Aorta (tissue), 5 donors: ENCODE results near the gene CDKL1. TPM values are rescaled to one million over a fixed set of nuclear protein-coding genes. Genes with fewer than 3 reads are reported as not detected.

Source experiments
- ATAC-seq: fragments of 200-7000 bp; cut with Tn5 transposase; one replicate; pipeline ENCODE4 v1.9.1; 2022; ENCODE audit warnings: moderate library complexity; ENCODE audit not compliant: low FRiP score
- DNase-seq, 2 donors: peaks; one replicate each; pipeline ENCODE4 v3.0.0-alpha.2; 2020
- H3K27ac ChIP-seq, 2 donors: one replicate each; pipeline ENCODE4 v1.5.1; 2013; ENCODE audit warnings: low read length in 2 of 2, mild to moderate bottlenecking in 2 of 2, moderate library complexity in 2 of 2, control low read depth in 1 of 2, inconsistent platforms in 1 of 2, low read depth in 1 of 2
- H3K27me3 ChIP-seq, 2 donors: one replicate each; pipeline ENCODE4 v1.6.1; 2013; ENCODE audit warnings: control low read depth in 1 of 2, low read length in 1 of 2, mild to moderate bottlenecking in 1 of 2, moderate library complexity in 1 of 2; ENCODE audit not compliant: insufficient read depth in 2 of 2, control insufficient read depth in 1 of 2
- H3K36me3 ChIP-seq, 2 donors: one replicate each; pipeline ENCODE4 v1.6.1; 2013; ENCODE audit warnings: control low read depth in 1 of 2, low read length in 1 of 2, mild to moderate bottlenecking in 1 of 2; ENCODE audit not compliant: insufficient read depth in 2 of 2, control insufficient read depth in 1 of 2
- H3K4me1 ChIP-seq, 2 donors: one replicate each; pipeline ENCODE4 v1.6.1; 2013; ENCODE audit warnings: low read length in 2 of 2, control low read depth in 1 of 2, mild to moderate bottlenecking in 1 of 2, moderate library complexity in 1 of 2; ENCODE audit not compliant: insufficient read depth in 2 of 2, control insufficient read depth in 1 of 2
- H3K4me3 ChIP-seq, 2 donors: one replicate each; pipeline ENCODE4 v1.5.1; 2013; ENCODE audit warnings: low read length in 2 of 2, control low read depth in 1 of 2, mild to moderate bottlenecking in 1 of 2
- H3K9me3 ChIP-seq: one replicate; pipeline ENCODE4 v1.6.1; 2013; ENCODE audit warnings: mild to moderate bottlenecking, low read length; ENCODE audit not compliant: control insufficient read depth
- WGBS, 2 donors: extraction: QIAGEN DNeasy Blood & Tissue Kit; methylation state at CpG; one replicate each; pipeline ENCODE4 v1.1.7; 2013; 5-methylcytosine and 5-hydroxymethylcytosine counted together
- intact Hi-C, 2 donors: fragments of 100-400 bp; cut with DNase I; formaldehyde crosslinking; loops; one replicate each; pipeline versions ENCODE4 v1.14.2 to v1.15.0; 2022
- long read RNA-seq, 2 donors: library from polyadenylated mRNA; unstranded; transcript quantifications; one replicate each; pipeline ENCODE4 v2.0.0, GENCODE V29; 2020 to 2021
- polyA plus RNA-seq, 2 donors: library from polyadenylated mRNA; stranded (reverse); fragments of 200-250 nt; gene quantifications; one replicate each; pipeline ENCODE4 v1.2.3, GENCODE V29; 2013
- total RNA-seq, 2 donors: library from RNA; stranded (reverse); fragmentation: NEBNext Ultra II Directional; extraction: Animal tissue kit (Norgen Biotek cat#: 25700); gene quantifications; one replicate each; pipeline ENCODE4 v1.2.1, GENCODE V29; 2021
- donor health status: healthy with polysubstance abuse.
- donor health status: Bipolar disorder and iron deficiency.
- donor health status: DM: no; HTN: no; CAD: no.
- donor health status: DM: no; HTN: no; CAD: no.
- donor health status: DM: yes; HTN: yes; CAD: no.

CDKL1 gene
- total RNA-seq: 1 to 10 TPM; 8.8 to 9.7 TPM
- 1 to 10 TPM; 1.6 to 2.0 TPM for polyA plus RNA-seq
- long read RNA-seq, donor 1, partial matches to known transcripts: 0 of 5 reads
- long read RNA-seq, donor 1, other reads (novel, unspliced or antisense): 5 of 5 reads
- long read RNA-seq, donor 2, partial matches to known transcripts: 0 of 8 reads
- long read RNA-seq, donor 2, other reads (novel, unspliced or antisense): 7 of 8 reads

DNA sequence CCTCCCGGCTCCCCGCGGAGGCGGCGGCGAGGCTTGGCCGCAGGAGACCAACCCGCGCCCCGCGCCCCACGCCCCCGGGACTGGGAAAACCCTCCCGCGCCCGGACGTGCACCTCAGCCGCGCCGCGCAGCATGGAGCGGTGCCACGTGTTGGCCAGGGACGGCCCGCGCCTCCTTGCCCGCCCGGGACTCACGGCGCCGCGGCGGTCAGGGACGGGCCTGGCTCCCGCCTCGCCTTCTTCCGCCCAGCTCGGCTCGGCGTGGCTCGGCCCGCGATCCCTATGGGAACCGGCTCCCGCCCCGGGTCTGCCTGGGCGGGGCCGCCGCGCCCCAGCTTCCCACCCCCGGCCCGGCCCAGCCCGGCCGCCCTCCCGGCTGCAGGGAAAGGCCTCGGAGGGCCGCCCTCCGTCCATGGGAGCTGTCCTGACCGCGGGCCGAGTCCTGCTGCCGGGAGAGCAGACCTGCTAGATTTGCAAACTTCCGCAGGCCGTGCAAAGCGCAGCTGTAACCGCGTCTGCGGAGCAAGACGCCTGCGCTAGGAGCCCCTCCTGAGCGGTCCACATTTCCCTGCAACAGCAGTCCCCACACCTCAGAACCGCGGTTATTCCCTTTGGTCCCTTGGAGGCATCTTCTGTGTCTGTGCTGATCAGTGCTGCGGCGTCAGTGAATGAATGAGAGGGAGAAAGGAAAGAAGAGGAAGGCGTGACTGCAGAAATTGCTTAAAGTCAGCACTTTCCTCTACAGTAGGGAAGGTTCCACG is at the start of gene CDKL1:
TSS of gene CDKL1 (minus strand) at position 251 of the 759 bp plus-strand sequence. CDS start 1,013 bp downstream, outside the sequence.
- WGBS, 2 donors: 1% methylated on average over 61 to 77 of the region's 77 CpGs
- DNase-seq: peak; percentile 73 to 88

DNA sequence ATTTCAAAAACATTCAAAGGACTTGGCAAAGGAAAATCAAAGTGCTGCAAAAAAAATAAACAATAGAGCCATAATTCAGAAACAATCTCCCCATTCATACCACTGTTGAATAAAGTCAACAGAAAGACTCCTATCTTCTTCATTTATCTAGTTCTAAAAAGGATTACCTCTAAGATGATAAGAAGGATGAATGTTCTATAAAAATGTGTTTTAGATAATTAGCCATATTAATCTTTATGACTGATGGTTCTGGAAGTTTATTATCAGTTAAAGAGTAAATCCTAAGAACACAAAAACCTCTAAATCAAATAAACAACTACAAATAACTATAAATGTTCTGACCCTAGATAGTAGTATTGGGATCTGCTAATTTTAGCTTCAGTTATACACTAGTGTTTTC is 37.8 kb upstream of the CDKL1 start:
- H3K36me3 ChIP-seq: peaks cover 0 to 2% of the 10 kb centered on the region in 2 donors

More for the DNA sequence above, at the start of gene CDKL1:
- Histone ChIP-seq H3K4me1 (peaks cover 0 to 1% of the 10 kb centered on the region in 2 donors), H3K36me3 (no peaks in the 10 kb centered on the region), H3K9me3 (no peaks in the 10 kb centered on the region), H3K27ac (peak within 1 kb of the TSS in 1 of 2 donors; percentile 58), H3K27me3 (peaks cover 0 to 2% of the 10 kb centered on the region in 2 donors), H3K4me3 (peak within 1 kb of the TSS; percentile 87 to 97)
- intact Hi-C loops: no loop called here
- peak; percentile 88 for ATAC-seq

DNA sequence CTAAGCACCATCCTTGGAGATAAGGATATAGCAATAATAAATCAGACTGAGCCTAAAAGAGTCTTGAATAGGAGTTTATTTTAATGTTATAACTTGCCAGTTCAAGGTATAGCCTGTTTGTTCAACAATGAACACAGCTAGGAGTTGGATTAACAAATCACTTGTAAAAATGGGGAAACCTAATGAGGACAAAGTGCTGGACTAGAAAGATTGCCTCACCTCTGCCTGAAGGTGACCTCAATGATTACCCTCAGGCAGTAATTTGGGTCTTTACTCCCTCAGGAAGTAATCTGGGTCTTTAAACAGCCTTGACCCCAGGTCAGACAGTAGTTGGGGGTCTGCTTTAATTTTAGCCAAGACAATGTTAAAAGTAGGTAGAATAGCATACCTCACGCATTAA is 35.5 kb upstream of the CDKL1 start:
- Histone ChIP-seq H3K4me1 (no peaks in the 10 kb centered on the region), H3K27me3 (no peaks in the 10 kb centered on the region), H3K36me3 (peaks cover 0 to 2% of the 10 kb centered on the region in 2 donors), H3K4me3 (no peak overlapping the region), H3K9me3 (no peaks in the 10 kb centered on the region), H3K27ac (no peak overlapping the region)
- DNase-seq (no peak), ATAC-seq (no peak)
- 86 to 95% methylated on average over 1 of the region's 1 CpG for WGBS, 2 donors
- intact Hi-C loops: no loop called here

More for the DNA sequence above, 37.8 kb upstream of the CDKL1 start:
- H3K9me3 ChIP-seq: no peaks in the 10 kb centered on the region
- H3K27ac ChIP-seq: no peak overlapping the region
- no peak overlapping the region for H3K4me3 ChIP-seq
- intact Hi-C loops: no loop called here
- no peaks in the 10 kb centered on the region for H3K4me1 ChIP-seq
- ATAC-seq: no peak
- H3K27me3 ChIP-seq: no peaks in the 10 kb centered on the region
- DNase-seq: no peak

DNA sequence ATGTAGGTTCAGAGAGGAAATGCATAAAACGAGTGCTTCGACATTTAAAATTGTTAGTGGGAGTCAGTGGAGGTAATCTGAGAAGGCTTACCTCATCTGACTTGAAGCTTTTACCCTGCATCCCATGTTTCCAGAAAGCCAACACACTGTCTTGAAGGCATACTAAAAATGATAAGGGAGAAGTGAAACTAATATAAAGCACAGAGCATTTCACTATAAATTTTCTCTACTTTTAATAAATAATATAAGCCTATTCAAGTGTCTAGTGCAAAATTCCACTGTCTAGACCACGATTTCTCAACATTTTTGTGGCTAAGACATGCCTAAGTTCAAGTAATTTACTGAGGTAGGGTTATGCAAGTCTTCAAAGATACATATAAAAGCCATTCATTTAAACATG is 29.1 kb upstream of the CDKL1 start:
- no peak for DNase-seq
- no peaks in the 10 kb centered on the region for H3K9me3 ChIP-seq
- 53 to 61% methylated on average over 3 of the region's 3 CpGs for WGBS, 2 donors
- H3K27me3 ChIP-seq: no peaks in the 10 kb centered on the region
- H3K4me1 ChIP-seq: no peaks in the 10 kb centered on the region
- H3K27ac ChIP-seq: no peak overlapping the region
- ATAC-seq: no peak
- peaks cover 0 to 4% of the 10 kb centered on the region in 2 donors for H3K36me3 ChIP-seq
- intact Hi-C loops: no loop called here
- H3K4me3 ChIP-seq: no peak overlapping the region

DNA sequence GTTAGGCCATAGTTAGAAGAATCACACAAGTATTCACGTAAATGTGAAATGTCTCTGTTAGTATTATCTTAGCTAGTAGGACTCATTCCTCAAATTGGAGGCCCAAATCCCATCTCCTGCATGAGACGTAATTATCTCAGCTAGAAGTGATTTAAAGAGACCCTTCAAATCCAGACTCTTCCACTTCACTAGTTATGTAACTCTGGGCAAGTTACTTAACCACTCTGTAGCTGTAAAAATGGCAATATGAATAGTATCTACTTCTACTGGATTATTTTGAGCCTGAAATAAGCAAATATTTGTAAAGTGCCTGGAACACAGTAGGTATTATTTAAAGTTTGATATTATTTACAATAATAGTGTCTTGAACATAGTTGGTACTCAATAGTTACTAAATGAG is 28.4 kb upstream of the CDKL1 start:
- Histone ChIP-seq H3K4me1 (no peaks in the 10 kb centered on the region), H3K36me3 (peaks cover 2 to 4% of the 10 kb centered on the region in 2 donors)
- no peak for DNase-seq

DNA sequence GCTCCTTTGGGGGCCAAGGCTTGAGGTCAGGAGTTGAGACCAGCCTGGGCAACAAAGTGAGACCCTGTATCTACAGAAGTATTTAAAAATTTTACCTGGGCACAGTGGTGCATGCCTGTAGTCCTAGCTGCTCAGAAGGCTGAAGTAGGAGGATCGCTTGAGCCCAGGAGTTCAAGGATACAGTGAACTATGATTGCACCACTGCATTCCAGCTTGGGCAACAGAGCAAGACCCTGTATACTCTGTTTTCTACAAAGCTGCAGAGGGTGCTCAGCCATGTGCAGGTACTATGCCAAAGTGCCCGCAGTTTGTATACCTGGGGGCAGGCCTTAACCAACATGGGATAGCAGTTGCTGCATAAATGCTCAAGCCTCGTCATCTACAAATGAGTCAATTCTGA is 26.8 kb upstream of the CDKL1 start:
- H3K4me3 ChIP-seq: no peak overlapping the region
- no peak overlapping the region for H3K27ac ChIP-seq
- H3K9me3 ChIP-seq: no peaks in the 10 kb centered on the region
- intact Hi-C loops: no loop called here
- DNase-seq (no peak), ATAC-seq (no peak)
- WGBS, 2 donors: 94 to 98% methylated on average over 3 of the region's 3 CpGs
- no peaks in the 10 kb centered on the region for H3K4me1 ChIP-seq
- no peaks in the 10 kb centered on the region for H3K27me3 ChIP-seq
- peaks cover 2 to 4% of the 10 kb centered on the region in 2 donors for H3K36me3 ChIP-seq

More for the DNA sequence above, 28.4 kb upstream of the CDKL1 start:
- Histone ChIP-seq H3K9me3 (no peaks in the 10 kb centered on the region), H3K27me3 (no peaks in the 10 kb centered on the region), H3K27ac (no peak overlapping the region), H3K4me3 (no peak overlapping the region)
- intact Hi-C loops: no loop called here
- 88 to 89% methylated on average over 2 of the region's 2 CpGs for WGBS, 2 donors
- ATAC-seq: no peak

DNA sequence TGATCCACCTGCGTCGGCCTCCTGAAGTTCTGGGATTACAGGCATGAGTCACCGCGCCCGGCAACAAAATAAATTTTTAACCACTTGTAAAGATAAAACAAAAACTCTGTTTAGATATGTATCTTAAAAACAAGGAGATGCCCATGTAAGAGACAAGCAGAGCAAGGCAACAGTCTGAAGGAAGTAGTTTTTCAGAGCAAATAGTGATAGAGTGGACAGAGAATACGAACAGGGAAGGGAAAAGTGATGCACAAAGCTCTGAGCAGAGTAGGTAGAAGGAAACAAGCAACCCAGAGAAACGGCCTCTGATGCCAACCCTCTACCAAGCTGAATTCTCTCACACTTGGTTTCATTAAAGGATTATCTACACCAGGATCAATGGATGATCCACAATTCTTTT is 24.8 kb upstream of the CDKL1 start:
- Histone ChIP-seq H3K4me1 (no peaks in the 10 kb centered on the region), H3K36me3 (peaks cover 2 to 7% of the 10 kb centered on the region in 2 donors), H3K9me3 (no peaks in the 10 kb centered on the region), H3K27me3 (no peaks in the 10 kb centered on the region), H3K27ac (no peak overlapping the region), H3K4me3 (no peak overlapping the region)
- DNase-seq (no peak), ATAC-seq (no peak)
- intact Hi-C loops: no loop called here
- 93% methylated on average over 7 of the region's 7 CpGs for WGBS, 2 donors

DNA sequence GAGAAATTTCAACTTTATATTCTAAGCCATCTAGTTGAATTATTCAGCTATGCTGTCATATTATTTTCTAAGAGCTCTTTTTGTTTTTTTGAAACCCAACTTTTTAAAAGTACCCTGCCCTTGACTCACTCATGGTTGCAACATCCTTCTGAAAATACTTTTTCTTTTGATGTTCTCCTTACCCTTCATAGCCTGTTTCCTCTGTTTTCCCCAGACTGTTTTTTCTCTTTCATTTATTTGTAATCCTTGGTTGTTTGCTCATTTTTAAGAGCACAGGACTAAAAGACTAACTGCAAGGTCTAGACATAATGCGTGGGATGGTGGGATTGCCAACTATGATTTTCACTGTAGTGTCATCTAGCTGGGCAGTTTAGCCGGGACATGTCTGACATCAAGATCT is 21.2 kb upstream of the CDKL1 start:
- H3K4me3 ChIP-seq: no peak overlapping the region
- H3K27ac ChIP-seq: no peak overlapping the region
- H3K4me1 ChIP-seq: no peaks in the 10 kb centered on the region
- H3K9me3 ChIP-seq: no peaks in the 10 kb centered on the region
- DNase-seq (no peak), ATAC-seq (no peak)
- WGBS, 2 donors: 94 to 97% methylated on average over 2 of the region's 2 CpGs
- intact Hi-C loops: no loop called here
- H3K36me3 ChIP-seq: peaks cover 2 to 8% of the 10 kb centered on the region in 2 donors
- no peaks in the 10 kb centered on the region for H3K27me3 ChIP-seq

DNA sequence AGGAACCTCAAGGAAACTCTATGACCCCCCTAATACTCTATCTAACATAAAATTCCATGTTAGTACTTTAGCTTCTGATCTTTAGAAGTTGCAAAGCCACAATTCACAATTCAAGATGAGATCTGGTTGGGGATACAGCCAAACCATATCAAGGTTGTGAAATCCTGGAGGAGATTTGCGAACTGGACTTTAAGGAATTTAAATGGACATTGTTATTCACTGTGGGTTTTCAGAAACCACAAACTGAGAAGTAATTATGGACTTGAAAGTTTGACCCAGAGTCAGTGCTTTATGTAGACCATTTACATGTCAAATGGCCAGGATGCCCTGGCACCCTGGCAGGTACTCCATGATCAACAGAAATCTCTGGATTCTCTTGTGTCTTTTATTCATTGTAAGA is 14.2 kb upstream of the CDKL1 start:
- no peaks in the 10 kb centered on the region for H3K27me3 ChIP-seq
- 95 to 96% methylated on average over 1 of the region's 1 CpG for WGBS, 2 donors
- H3K36me3 ChIP-seq: peaks cover 0 to 2% of the 10 kb centered on the region in 2 donors
- intact Hi-C loops: no loop called here
- ATAC-seq (no peak), DNase-seq (no peak)
- no peak overlapping the region for H3K27ac ChIP-seq
- no peaks in the 10 kb centered on the region for H3K9me3 ChIP-seq
- H3K4me3 ChIP-seq: no peak overlapping the region
- no peaks in the 10 kb centered on the region for H3K4me1 ChIP-seq
